GM19240 (cell line): ENCODE measurements around the gene ZNF275.
"Not testable (repeated sequence)": the region's sequence is repeated elsewhere in the genome, so short reads cannot be mapped to it uniquely, and the experiment has no call there.

Experiments
- DNase-seq: peaks from one replicate; pipeline ENCODE4 v3.0.0; 2011; ENCODE audit warnings: low spot score; ENCODE audit not compliant: insufficient read length

Gene ZNF275, protein sequence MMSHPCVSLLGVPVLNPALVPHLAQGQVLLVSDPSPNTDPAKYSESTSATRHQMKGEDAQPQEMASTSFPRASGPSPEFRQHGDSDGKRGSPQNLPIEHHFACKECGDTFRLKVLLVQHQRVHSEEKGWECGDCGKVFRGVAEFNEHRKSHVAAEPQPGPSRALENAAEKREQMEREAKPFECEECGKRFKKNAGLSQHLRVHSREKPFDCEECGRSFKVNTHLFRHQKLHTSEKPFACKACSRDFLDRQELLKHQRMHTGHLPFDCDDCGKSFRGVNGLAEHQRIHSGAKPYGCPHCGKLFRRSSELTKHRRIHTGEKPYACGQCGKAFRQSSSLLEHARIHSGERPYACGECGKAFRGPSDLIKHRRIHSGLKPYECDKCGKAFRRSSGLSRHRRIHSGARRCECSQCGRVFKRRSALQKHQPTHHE

DNA sequence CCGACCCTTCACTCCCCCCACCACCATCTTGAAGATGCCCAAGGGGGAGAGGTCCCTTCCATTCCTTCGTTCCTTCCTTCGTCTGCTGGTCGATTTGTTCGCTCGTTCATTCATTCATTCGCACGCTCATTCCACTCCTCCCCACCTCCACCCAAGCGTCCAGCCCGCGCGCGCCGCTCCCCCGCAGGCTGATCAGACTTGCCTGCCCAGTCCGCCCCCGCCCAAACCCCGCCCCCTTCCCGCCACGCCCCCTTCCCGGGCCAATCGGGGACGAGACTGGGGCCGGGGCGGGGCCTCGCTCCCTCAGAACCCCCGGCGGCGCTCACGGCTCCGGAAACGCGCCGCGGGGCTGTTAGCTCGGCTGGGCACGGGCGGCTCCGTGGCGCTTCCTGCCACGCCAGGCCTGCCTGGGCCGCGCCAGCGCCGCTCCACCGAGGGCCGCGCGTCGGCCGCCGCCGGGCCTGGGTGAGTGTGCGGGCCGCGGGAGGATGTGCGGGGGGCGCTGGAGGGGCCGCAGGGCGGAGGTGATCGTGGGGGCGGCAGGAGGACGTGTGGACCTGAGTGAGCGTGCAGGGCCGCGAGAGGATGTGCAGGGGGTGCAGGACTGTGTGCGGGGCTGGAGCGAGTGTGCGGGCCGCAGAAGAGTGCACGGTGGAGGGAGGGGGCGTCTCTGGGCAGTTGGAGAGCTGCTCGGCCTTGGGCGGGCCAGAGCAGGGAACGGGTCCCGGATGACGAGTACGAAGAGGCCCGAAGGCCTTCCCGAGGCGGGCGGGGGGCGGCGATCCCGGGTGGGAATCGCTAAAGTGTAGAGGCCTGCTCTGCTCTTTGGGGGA is at the start of gene ZNF275:
TSS of gene ZNF275 (plus strand) at position 333 of the 833 bp plus-strand sequence. CDS start 2,527 bp downstream, outside the sequence.
- peak; percentile 46 for DNase-seq

DNA sequence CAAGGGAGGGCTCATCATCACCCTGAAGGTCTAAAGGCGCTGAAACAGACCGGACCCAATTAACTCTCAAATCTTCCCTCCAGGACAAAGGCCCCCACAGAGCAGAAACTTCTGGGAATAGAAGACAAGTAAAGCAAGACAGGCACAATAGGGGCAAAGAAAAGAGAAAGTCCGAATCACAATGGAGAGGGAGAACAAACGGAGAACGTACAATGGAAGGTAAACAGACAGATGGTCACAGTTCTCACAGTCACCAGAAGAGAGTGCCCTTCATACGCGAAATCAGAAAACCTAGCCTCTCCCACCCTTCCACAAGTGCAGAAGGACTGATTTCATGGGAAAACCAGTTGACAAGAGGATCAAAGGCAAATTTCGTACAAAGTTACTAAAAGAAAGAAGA is 48.3 kb upstream of the ZNF275 start:
- not testable (repeated sequence) for DNase-seq

GRCh38 chrX:153288807-153289206 is 45.1 kb upstream of the ZNF275 start:
- DNase-seq: not testable (repeated sequence)

DNA sequence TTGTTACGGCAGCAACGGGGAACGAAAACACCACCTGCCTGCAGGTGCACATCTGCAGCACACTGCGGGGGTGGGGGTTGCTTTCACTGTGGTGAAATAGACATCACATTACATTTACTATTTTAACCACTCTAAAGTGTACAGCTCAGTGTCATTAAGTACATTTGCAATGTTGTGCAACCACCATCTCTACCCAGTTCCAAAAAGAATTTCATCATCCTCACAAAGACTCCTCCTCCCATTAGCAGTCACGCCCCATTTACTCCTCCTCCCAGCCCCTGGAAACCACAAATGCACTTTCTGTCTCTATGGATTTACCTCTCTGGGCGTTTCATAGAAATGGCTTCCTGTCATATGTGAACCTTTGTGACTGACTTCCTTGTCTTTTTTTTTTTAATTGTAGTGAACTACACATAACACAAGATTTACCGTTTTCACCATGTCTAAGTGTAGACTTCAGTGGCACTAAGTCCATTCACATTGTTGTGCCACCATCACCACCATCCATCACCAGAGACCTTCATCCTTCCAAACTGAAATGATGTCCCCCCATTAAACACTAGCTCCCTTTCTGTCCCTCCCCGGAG is 40.4 kb upstream of the ZNF275 start:
- not testable (repeated sequence) for DNase-seq

DNA sequence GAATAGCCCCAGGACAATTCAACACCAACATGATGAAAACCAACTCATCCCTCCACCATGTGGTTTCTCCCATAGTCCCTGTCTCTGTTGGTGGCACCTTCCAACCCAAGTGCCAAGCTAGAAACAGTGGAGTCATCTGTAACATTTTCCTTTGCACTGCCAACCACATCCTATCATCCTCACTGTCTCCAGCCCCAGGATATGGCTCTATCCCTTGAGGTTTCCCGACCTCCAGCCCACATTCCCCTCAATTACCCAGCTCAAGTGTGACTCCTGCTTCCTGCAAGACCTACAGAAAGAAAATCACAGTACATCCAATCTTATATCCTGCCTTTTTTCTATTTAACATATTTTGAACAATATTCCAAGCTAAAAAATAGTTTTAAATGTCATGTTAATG is 36.6 kb upstream of the ZNF275 start:
- DNase-seq: no peak

DNA sequence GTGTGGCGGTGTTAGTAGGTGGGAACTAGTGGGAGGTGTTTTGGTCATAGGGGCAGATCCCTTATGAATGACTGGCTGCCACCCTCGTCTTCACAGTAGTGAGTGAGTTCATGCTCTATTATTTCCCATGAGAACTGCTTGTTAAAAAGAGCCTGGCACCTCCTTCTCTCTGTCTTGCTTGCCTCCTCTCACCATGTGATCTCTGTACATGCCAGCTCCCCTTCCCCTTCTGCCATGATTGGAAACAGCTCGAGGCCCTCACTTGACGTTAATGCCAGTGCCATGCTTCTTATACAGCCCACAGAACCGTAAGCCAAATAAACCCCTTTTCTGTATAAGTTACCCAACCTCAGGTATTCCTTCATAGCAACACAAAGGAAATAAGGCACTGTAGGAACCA is 34.1 kb upstream of the ZNF275 start:
- no peak for DNase-seq

DNA sequence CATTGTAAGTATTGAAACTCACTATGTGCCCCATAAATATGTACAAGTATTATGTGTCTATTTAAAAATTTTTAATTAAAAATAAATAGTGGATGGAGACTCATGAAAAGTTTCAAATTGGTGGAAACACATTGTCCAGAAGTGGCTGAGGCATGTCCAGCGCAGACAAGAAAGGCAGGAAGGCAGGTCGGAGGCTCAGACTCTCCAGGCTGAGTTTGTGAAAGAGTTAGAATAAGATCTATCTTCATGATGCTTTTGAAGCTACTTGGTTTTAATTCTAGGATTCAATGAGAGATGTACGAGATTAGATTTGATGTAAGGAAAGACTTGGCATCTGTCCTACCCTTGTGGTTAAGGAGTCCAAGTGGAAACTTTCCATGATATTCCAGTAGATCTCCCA is 32.2 kb upstream of the ZNF275 start:
- DNase-seq: no peak

GRCh38 chrX:153302796-153303195 is 31.2 kb upstream of the ZNF275 start:
- DNase-seq: no peak

GRCh38 chrX:153303276-153304262 is 30.4 kb upstream of the ZNF275 start:
- DNase-seq: no peak

DNA sequence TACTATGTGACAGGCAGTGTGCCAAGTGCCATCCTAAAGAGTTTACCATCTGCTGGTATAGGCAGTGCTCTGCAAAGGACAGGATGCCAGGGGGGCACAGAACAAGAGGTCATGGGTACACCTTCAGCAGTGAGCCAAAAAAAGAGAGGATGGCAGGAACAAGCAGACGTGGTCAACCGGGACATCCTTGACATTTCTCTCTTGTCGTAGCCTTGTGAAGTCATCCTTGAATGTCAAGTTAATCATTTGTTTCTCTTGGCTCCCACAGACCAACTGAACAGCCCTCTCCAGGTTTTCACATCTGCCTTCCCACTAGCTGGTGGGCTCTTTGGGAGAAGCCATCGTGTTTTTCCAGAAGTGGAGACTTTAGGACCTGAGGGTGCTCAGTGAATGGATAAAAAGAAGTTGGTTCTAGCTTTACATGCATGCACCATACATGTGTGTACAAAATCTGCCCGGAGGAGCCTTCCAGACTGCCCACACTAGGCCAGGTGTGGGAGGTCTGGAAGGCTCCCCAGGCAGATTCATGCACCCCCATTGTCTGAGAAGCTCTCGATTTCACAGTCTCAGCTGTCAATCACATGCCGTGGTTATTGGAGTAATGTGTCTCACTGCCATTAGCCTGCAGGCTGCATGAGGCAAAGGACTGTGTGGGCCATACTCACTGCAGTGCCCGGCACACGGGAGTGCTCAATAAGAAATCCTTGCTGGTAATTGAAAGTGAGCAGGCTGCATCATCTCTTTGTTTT is 28.8 kb upstream of the ZNF275 start:
- DNase-seq: no peak

DNA sequence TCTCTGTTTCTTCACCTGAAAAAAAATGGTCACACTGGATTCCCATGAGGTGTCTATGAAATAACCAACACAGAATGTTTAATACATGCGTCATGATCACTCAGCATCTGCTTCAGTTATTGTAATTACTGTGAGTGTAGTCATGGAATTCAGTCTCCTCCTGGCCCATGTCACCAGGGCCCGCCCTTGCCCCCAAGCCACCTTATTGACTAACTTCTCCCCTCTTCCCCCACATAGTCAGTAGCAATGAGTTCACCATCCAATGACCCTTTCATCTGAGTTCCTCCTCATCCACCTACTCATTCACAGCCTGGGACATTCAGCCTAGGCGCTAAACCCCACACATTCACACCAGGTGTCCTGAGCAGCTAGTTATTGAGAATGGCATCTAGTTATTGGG is 28.0 kb upstream of the ZNF275 start:
- DNase-seq: no peak

DNA sequence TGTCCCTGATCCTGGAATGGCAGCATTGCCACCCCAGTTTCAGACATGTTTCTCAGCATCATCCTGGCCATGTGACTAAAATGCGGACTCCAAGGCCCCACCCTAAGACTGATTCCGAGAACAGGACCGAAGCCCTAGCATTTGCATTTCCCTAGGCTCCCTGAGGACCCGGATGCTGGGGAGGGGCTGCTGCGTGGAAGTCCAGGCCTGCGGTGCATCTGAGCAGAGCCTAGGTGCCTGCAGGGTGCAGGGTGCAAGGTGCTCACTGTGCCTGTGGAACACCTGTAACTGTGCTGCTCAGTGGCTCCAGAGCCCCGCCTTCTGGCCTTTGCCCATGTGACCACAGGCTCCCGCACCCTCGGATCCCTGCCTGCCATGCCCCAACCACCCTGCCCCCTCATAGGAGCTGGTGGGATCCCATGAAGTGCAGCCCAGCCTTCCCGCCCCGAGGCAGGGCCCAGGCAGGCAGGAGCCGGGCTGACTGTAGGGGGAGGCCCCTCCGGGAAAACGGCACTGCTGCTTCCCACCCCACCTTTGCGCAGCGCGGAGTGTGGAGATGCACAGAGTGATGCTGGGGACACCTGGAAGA is 27.3 kb upstream of the ZNF275 start:
- no peak for DNase-seq

DNA sequence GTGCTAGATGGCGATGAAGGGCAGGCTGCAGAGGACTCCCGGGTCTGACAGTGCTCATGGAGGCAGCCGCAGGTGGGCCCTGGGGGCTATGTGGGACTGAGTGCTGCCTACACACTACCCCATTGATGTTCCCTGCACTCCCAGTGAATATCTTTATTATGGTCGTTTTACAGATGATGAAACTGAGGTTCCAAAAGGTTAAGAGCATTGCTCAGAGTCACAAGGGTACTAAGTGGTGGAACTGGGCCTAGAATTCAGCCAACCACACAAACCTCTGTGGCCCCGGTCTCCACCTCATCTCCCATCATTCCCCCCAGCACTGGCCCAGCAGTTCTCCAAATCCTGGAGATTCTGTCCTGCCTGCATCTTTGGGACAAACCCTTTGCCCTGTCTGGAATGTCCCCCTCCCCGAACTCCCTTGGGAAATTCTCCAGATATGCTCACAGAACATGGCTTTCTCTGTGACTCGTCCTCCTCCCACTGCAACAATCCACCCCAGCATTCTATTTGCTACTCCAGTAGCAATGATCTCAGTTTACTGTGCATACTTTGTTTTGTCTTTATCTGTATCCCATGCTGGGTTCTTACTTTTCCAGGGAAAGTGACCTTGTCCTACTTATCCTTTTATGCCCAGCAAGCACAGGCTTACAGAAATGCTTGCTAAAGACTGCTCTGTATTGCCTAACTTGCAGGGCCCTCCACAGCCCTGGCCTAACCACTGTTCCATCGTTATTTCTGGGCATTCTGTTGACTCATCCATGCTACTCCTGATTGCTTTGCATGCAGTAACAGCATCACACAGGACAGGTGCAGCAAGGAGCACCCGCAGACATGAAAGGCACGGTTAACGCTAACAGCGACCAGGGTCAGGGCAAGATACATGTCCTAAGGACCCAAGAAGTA is 26.4 kb upstream of the ZNF275 start:
- no peak for DNase-seq

DNA sequence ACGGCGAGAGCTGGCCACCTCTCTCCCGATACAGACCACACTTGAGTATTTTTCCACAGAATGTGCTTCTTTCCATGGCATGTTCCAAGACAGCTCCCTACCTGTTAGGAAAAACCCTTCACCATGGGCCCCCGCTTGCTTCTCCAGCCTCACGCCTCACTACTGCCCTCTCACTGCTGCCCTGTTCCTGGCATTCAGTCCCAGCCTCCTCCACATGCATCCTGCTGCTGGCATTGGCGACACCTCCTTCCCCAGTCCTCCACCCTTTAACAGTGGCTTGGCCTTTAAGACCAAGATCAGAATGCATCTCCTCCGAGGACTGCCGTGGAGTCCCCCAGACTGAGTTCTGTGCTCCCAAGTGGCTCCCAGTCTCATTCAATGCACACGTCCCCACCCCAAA is 23.1 kb upstream of the ZNF275 start:
- no peak for DNase-seq

DNA sequence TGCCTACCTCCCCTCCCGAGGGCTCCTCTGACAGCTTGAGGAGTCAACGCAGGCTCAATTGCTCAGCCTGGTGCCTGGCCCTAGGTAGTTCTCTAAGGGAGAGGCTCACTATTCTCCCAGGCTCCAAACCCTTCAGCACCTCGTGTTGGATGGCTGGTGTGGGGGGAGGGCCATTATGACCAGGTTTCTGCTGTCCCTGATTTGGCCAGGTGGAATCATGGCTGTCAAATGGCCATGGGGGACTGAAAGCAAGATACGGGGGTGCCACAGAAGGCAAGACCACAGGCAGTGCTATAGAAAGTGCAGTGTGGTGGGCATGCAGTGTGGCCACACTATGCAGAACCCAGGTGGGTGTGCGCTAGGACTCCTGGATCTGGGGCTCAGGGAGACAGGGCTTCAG is 21.9 kb upstream of the ZNF275 start:
- no peak for DNase-seq

DNA sequence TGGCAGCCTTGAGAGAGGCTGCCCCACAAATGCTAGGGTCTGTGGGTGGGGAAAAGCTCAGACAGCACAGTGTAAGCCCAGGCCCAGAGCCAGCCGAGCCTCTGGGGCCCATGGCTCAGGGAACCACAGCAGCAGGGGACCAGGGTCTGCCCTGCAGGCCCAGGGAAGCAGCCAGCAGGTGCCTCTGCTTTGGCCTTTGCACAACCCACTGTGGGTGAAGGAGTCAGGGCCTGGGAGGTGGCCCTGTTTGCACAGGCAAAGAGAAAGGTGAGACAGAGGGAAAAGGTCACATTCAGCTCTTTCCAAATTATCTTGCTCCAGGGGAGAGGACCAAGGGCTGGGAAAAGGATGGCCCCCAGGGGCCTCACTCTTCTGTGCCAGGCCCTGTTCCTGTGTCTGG is 21.1 kb upstream of the ZNF275 start:
- no peak for DNase-seq

GRCh38 chrX:153317306-153317705 is 16.6 kb upstream of the ZNF275 start:
- no peak for DNase-seq

GRCh38 chrX:153317996-153318722 is 15.8 kb upstream of the ZNF275 start:
- DNase-seq: no peak
